Dermis microvascular lymphatic vessel endothelial cell (primary cell): ENCODE data around the gene TXNDC5. TPM values are rescaled to one million over a fixed set of nuclear protein-coding genes. Genes with fewer than 3 reads are reported as not detected.

Experiments
- DNase-seq, 2 donors: peaks; one replicate each; pipeline versions ENCODE4 v3.0.0 to v3.0.0-alpha.2; 2010; ENCODE audit warnings: low read depth in 2 of 2
- total RNA-seq: library from RNA; depleted of rRNA; stranded (reverse); fragments of >200 nt; gene quantifications from 2 replicates; pipeline ENCODE4 v1.2.1, GENCODE V29; 2014

Gene TXNDC5
- total RNA-seq, result 1,097 and 2,266 TPM in 2 replicates

DNA sequence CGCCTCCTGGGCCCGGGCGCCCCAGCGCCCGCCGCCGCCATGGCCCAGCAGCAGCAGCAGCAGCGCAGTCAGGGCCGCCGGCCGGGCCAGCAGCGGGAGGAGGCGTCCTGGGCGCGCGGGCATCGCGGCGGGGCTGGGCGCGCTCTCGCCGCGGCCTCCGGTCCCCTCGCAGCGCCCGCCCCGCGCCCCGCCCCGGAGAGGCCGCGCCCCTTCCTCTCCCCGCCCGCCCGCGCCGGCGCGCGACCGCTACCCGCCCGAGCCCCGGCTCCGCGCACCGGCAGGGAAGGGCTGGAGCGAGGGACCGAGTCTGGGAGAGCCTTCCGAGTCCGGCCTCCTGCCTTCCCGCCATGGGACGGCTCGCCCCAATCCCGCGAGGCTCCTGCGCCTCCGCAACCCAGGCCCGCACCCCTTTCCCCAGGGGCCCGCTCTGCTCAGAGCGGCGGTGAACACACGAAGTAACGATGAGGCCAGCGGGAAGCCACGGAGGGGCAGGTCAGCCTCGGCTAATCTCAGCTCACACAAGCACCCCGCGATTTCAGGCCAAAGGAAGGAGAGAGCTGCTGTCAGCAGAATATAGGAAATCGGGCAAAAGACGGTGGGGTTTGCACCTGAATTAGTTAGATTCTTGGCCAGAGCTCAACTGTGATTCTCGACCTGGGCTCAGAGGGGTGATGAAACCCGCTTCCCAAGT, at the start of gene TXNDC5:
Gene TXNDC5 (minus strand): TSS at position 135 of the 691 bp plus-strand sequence. CDS start 12 bp downstream, at position 123.
- peak in 1 of 2 donors; percentile 83 for DNase-seq

DNA sequence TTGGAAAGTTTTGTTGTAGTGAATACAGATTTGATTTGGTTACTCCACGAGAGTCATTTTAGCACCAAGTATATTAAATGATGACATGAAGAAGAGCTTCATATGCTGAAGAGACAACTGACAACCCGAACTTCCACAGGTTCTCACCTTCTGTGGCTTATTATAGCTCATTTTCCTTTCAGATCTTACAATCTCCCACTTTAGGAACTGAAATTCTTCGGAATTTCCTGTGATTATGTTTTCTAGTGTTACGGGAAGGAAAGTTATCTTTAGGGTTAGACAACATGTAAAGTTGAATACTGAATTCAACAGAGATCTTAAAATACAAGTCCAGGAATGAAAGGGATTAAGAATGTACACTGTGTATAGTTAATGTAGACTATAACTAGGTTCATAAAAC, 49.6 kb upstream of the TXNDC5 start:
- DNase-seq, result peak in 1 of 2 donors; percentile 31

DNA sequence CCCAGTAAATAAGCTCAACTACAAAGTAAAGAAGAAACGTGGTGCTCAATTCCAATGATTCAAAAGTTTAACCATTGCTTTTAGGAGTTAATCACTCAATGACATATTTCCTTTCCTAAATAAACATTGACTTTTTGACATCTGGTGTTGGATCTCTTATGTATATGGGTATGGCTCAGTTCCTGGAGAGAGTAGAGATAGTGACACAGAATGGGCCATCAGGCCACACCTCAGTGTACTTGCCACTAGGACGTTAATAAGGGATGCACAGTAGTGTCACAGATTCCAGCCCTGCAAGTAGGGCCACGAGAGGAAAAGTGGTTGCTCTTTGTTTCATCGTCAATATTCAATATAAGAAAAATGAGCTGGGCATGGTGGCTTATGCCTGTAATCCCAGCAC, 48.9 kb upstream of the TXNDC5 start:
- peak in 1 of 2 donors; percentile 43 for DNase-seq

DNA sequence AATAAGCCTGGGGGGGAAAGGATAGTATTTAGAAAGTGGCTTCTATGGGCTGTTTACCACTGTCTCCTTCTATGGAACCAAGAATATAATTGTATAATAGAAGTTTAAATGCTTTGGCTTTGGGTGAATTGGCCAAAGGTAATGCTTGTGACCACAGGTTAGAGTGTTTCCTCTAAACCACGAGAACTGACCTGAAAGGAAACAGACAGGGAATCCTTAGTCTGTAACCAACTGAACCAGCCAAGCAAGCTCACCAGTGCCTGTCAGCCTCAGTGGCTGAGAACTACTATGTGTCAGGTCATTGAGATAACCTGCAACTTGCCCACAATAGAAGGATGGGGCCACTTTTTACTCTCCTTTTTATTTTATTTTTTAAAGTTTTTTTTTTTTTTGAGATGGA, 47.9 kb upstream of the TXNDC5 start:
- no peak for DNase-seq

DNA sequence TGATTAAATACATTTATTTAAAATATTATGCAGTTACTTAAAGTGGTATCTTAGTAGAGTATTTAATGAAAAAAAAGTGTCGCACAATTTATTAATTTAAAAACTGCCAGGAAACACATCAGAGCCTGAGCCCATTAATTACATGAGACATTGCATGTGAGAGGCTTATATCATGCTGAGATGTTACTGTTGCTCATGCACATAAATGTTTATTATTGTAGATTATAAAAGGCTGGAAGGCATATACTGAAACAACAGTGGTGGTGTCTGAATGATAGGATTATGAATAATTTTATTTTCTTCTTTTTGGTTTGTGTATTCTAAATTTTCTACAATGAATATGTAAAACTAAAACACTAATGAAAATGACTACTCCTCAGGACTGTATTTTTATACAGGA, 45.7 kb upstream of the TXNDC5 start:
- no peak for DNase-seq

DNA sequence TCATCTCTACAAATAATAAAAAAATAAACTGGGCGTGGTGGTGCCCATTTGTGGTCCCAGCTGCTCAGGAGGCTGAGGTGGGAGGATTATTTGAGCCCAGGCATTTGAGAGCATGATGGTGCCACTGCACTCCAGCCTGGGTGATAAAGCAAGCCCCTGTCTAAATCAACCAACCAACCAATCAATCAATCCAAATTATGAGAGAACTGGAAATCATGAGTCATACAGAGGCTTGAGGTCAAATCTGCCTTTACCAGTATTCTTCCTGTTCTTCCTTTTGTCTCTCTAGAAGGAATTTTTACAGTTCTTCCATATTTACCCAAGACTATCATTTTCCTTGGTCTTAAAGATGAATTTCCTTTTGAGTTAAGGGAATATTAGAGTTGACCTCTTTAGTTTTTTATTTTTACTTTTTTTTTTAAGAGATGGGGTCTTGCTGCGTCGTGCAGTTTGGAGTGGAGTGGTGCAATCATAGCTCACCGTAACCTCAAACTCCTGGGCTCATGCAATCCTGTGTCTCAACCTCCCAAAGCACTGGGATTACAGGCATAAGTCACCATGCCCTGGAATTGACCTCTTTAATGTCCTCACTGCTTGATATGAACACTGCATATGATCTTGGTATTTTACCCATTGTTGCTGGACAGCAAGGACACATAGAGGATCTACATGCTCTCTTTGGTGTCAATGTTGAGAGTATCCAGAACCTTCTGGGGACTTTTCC, 44.1 kb upstream of the TXNDC5 start:
- DNase-seq, result peak in 1 of 2 donors; percentile 58

DNA sequence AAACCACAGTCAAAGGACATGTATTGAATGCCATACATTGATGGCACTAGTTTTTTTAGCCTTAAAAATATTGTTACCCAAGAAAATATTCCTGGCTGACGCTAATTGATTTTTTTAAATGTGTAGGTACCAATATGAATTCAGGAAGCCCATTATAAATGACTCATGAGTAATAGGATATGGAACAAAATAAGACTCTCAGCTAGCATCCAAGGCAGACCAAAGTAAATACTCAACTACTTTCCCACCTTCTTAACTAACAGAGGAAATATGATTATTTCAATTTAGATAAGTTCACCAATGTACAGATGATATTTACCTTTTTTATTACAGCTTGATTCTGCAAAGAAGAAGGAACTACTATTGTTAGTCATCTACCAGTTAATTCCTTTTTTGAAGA, 43.2 kb upstream of the TXNDC5 start:
- DNase-seq, result peak in 1 of 2 donors; percentile 67

DNA sequence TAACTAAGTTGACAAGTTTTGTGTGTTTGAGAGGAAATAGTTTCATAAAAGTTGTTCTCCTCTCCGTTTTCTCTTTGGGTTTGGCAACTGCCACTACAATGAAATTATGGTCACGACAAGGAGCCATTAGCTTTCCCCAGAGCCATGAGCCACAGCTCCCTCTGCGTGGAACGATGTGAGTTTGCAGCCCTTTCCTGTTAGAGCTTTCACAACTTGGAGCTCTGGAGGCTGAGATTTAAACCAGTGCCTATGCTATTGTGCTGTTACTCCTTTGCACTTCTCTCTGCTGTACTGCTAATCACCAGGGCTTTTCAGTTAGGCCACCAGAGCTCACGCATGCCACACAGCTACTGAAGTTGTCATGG, 29.3 kb upstream of the TXNDC5 start:
- no peak for DNase-seq

DNA sequence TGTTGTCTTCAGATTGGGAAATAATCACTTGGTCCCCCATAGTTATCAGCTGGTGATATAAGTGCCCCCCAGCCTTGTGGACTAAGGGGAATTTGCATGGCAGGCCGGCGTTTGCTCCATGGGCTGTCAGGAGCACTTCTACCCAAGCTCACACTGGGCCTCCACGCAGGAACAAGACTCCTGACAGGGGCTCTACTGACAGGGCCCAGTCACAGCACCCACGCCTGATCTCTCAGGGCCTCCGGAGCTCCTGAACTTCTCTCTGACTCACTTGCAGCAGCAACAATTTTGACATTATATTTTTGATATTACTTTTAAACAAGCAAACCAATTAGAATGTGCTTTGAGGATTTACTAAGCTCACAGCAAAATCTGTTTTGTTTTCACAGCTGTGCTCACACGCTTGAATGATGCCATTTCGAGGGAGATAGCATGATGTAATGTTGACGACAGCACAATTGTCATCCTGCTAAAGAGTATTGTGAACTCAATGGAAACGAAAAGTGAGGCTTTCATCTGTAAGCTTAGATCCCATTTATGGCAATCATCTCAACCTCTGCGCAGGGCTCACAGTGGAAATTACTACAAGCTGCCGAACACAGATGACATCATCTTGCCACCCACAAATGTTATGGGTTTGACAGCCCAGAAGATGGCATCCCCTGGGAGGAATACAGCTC, 28.7 kb upstream of the TXNDC5 start:
- DNase-seq, result peak; percentile 49 to 64

DNA sequence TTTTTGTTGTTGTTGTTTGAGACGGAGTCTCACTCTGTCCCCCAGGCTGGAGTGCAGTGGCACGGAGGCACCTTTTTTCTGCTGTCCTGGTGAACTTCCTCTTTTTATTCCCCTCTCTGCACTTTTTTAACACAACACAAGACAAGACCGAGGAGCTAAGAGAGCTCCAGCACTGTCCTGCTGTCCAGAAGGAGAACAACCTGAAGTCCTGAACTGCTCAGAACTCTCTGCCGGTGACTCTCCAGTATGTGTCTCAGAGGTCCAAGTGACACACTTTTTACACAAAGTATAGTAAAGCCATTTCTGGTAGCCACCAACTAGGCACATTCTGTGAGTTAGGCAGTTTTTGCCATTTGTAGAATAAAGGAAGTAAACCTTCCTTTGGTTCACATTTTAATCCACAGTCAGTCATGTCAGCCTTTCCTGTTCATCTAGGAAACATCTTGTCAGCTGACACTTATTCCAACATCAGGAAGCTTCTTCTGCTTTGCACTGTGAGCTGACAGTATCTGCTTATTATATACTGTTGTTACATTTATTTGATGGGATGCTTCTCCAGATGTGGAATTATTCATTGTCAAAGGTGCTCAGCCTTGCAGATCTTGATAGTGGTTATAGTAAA, 28.1 kb upstream of the TXNDC5 start:
- DNase-seq, result peak; percentile 36 to 59

DNA sequence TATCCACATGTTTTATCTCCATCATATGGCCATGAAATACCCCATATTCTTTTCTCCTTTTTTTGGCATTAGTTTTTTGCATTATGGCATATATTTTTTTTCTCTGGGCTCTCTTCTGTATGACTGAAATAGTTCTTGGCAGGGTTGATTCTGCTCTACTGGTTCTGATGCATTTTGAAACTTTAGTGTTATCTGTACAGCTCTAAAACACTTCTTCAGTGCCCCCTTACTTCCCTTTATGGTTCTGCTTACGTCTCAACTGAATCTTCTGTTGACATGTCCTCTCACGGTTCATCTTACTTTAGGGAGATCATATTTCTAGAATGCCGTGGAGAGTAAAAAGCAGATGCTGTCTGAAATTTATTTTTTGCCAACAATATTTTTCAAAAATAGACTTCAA, 23.2 kb upstream of the TXNDC5 start:
- DNase-seq, result no peak

DNA sequence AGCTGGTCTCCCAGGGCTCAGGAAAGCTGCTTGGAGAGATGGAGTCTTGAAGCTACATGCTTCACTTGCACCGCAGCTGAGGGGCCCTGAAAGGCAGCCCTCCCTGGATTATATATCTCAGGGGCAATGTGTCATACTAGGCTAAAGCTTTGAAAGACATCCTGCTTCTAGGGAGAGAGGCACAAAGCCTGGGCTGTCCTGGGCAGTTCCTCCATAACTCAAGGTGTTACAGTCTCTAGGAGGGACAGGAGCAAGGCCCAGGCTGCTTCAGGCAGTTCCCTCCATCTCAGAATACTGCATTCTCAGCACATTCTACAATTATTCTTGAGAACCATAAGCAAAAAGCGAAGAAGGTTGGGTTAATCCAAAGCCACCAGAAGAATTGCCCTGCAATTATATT, 22.0 kb upstream of the TXNDC5 start:
- DNase-seq, result no peak

DNA sequence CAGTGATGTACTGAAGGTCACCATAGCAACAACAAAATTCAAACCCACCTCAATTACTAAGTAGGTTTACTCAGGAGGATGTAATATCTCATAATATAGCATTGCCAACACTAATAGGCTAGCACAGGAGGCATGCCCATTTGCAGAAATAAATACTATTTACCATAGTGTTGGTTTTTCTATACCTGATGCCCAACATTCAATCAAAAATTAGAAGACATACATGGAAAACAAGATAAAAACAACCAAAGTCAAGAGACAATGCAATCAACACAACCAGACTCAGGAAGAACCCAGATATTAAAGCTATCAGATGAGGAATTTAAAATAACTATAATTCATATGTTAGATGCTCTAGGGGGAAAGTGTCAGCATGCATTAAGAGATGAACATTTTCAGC, 14.3 kb upstream of the TXNDC5 start:
- no peak for DNase-seq

DNA sequence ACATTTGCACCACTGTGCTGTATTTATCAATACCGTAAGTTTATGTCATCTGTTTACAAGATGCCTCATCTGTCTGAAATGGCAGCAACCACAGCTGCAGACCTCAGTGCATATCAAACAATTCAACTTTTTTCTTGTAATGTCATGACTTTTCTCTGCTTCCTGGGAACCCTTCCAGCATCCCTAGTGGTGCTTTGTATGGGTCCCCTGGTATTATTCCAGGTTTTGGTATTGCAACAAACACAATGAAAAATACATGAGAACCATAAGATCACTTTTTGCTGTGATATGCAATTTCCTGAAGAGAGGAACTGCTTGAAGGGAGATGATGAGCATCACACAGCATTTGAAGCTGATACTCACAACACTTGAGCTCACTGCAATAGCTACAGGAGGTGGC, 12.0 kb upstream of the TXNDC5 start:
- no peak for DNase-seq

DNA sequence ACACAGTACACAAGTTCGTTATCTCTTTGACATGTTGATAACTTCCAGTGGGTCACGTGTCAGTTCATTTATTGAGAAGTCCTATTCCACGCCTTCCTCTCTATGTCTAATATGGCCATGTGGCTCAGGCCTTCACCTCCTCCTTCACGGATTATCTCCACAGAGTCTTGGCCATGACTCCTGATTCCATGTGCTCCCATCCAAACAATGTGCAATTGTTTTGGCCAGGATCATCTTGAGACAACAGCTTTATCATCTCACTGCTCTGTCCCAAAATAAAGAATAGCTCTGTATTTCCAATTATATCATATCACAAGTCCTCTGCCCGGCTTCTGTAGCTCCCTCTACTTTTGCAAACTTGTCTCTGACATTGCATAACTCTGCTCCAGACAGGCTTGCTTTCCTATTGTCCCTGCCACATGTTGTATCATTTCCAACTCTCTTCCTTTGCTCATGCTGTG, 11.1 kb upstream of the TXNDC5 start:
- DNase-seq, result no peak

DNA sequence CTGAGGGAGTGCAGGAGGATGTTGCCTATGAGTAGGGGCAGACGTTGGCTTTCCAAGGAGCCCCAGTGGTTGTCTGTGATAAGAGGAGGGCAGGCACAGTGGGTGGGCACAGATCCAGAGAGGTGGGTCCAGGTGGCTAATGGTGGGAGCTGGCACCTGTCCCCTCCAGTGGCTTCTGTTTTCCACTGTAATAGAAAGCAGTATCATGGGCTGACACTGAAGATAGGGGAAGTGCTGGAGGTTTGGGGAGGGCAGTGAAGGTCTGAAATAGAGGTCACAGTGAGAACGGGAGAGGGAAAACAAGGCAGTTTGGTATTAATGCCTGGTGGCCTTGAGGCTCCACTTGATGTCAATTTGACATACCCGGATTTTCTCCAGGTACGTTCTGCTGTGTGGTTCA, 10.5 kb upstream of the TXNDC5 start:
- no peak for DNase-seq

DNA sequence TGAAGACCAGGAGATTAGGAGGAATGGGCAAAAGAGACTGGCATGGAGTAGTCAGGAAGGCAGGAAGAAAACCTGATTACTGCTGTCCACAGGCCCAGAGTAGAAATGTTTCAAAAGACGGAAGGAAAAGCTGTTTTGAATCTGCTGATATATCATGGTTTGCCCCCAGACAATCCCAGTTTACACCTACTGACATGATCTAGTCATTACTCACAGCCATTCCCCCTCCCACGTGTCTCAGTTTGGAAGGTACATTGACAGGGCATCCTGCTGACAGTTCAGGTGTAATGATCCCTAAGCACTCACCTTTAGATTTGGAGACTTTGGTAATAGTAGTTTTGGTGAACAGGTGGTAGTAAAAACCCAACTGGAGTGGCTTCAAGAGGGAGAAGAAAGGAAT, 9.8 kb upstream of the TXNDC5 start:
- peak in 1 of 2 donors; percentile 27 for DNase-seq

DNA sequence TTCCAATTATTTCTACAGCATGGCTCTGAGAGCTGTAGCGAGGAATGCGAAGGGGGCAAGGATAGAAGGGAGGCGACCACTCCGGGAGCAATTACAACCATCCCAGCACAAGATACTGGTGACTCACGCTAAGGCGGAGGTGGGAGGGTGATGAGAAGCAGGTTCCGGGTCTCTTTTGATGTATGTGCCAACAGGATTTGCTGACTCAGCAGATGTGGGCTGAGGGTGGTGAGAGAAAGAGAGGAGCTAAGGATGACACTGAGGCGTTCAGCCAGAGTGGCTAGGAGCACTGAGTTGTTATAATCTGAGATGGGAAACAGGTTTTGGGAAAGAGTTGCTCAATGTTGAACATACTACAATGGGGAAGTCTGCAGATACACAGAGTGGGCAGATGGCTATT, 9.3 kb upstream of the TXNDC5 start:
- DNase-seq, result peak in 1 of 2 donors; percentile 62

DNA sequence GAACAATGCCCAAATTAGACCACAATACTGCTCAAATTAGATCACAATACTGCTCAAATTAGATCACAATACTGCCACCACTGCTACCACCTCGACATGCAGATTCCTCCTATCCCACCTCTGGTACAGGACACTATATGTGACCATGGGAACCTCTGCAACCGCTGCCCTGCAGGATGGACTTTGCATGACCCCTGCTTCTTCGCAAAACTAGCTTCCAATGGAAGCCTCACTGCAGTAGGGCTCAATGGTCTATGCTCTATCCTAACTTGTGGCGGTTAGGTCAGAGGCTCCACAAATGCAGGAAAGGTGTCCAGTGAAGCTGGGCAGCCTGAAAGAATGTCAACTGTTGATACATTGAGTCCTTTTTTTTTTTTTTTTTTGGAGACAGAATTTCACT, 7.8 kb upstream of the TXNDC5 start:
- no peak for DNase-seq

DNA sequence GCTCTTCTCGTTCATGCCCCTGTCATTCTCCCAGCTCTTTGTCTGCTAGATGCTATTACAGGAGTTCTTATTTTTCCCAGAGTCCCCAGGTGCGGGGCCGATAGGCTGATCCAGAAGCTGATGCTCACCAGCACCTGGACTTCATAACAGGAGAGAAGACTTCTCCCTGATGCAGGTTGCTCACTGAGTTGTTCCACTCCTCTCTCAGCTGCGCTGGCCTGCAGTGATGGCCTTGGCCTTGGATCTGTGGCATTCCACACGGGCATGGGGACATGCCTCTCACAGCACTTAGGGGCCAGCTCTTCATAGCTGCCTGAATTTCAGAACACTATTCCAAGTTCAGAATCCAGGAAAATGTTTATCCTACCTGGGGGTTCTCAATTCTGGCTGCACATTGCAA, 7.1 kb upstream of the TXNDC5 start:
- no peak for DNase-seq

DNA sequence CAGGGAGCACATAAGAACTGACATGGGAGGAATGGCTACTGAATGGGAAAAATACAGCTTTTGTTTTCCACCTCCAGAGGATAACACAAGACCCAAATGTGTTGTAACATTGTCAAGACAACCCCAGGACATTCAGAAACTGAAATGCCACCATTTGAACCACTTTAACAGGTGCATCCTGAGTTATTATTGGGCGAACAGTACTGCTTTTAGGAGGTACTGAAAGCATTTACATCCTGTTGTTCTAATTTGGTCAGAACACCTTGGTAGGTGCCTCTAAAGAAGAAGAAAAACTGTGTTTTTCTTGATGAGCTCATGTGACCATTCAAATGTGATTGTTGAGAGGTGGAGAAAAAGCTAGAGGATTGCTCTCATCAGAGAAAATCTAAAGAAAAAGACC, 6.4 kb upstream of the TXNDC5 start:
- no peak for DNase-seq
